GM19372 (cell line): ENCODE measurements around the gene PLTP.

Experiments used
- ATAC-seq: cut with Tn5 transposase; IDR thresholded peaks from one replicate; pipeline ENCODE4 v1.9.1; 2021; ENCODE audit warnings: mild to moderate bottlenecking, low read depth, moderate library complexity; ENCODE audit not compliant: unreplicated experiment

The PLTP gene

GRCh38 chr20:45921337-45922189, 9.6 kb upstream of the PLTP start:
- no peak for ATAC-seq

GRCh38 chr20:45920462-45921336, 8.7 kb upstream of the PLTP start:
- no peak for ATAC-seq

- no peak for ATAC-seq
Observed at GRCh38 chr20:45919542-45920399, 7.8 kb upstream of the PLTP start.

- ATAC-seq: no peak
Observed at GRCh38 chr20:45918779-45919537, 7.0 kb upstream of the PLTP start.

GRCh38 chr20:45918182-45918737, 6.3 kb upstream of the PLTP start:
- no peak for ATAC-seq

- ATAC-seq: no peak
Observed at GRCh38 chr20:45917790-45918141, 5.8 kb upstream of the PLTP start.

GRCh38 chr20:45913116-45913515, 1.2 kb upstream of the PLTP start:
- no peak for ATAC-seq

GRCh38 chr20:45912344-45912682, 358 bp upstream of the PLTP start:
- no peak for ATAC-seq

GRCh38 chr20:45910670-45911485, 1.1 kb downstream of the PLTP start:
- ATAC-seq: peak; percentile 93

- ATAC-seq: no peak
Observed at GRCh38 chr20:45909817-45910669, 1.9 kb downstream of the PLTP start.

GRCh38 chr20:45909336-45909808, 2.6 kb downstream of the PLTP start:
- no peak for ATAC-seq

GRCh38 chr20:45908084-45908483, 3.9 kb downstream of the PLTP start:
- no peak for ATAC-seq

GRCh38 chr20:45907219-45907948, 4.6 kb downstream of the PLTP start:
- ATAC-seq: no peak

- no peak for ATAC-seq
Observed at GRCh38 chr20:45905505-45906079, 6.4 kb downstream of the PLTP start.

- no peak for ATAC-seq
Observed at GRCh38 chr20:45904583-45905504, 7.1 kb downstream of the PLTP start.

- ATAC-seq: no peak
Observed at GRCh38 chr20:45902199-45902701, 9.7 kb downstream of the PLTP start.
